ENCODE measurements around the gene EXOSC7.

The EXOSC7 gene

DNA sequence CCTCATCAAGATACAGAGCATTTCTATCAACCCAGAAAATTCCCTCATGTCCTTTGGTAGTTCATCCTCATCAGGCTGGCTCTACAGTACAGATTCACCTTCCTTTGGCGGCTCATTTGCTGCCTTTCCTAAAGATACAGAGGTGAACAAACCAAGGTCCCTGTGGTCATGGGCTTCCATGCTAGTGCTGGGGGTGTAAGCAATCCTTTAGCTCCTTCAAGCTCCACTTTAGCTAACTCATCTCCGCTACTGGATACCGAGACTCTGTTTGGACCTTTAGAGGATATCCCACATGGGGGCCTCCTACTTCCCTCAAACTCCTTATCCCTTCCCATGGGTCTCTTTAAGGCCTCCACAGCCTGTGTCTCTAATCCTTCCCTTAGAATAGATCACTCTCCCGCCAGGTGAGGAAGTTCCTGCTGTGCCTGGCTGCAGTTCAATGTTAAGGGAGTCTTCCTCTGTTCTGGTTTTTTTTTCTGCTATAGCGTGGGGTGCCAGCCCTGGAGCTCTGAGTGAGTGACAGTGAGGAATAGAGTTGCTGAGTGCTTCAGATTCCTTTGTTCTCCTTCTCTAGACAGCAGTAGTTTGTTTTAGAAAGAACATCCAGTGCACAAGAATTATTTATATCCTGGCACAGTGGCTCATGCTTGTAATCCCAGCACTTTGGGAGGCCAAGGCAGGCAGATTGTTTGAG lies 80.7 kb downstream of the EXOSC7 start:
- DNase-seq = no peak

DNA sequence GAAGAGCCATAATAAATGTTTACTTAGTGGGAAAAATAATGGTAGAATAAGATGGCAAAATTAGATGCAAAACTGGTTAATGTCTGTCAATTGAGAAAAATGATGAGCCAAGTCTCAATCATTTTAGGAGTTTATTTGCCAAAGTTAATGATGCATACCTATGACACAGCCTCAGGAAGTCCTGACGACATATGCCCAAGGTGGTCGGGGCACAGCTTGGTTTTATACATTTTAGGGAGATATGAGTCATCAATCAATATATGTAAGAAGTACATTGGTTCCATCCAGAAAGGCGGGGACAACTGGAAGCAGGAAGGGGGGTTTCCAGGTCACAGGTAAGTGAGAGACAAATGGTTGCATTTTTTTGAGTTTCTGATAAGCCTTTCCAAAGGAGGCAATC lies 81.5 kb downstream of the EXOSC7 start:
- DNase-seq = no peak

DNA sequence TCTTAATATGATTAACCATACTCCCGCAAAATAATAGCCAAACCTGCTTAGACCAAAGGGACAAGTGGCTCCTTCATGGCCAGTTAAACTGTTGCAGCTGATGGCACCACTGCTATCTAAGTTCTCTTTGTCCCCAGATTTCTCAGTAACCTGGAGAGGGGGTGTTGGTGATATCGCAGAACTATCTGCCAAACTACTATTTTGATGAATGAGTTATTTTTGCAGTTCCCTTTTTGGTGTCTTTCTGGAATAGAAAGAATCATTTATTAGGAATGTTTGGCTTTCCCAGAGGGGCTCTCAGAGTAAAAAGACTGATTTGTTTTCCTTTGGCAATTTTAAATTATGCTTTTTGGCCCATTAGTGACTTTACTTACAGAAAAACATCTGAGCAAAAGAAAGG lies 83.1 kb downstream of the EXOSC7 start:
- no peak for DNase-seq

DNA sequence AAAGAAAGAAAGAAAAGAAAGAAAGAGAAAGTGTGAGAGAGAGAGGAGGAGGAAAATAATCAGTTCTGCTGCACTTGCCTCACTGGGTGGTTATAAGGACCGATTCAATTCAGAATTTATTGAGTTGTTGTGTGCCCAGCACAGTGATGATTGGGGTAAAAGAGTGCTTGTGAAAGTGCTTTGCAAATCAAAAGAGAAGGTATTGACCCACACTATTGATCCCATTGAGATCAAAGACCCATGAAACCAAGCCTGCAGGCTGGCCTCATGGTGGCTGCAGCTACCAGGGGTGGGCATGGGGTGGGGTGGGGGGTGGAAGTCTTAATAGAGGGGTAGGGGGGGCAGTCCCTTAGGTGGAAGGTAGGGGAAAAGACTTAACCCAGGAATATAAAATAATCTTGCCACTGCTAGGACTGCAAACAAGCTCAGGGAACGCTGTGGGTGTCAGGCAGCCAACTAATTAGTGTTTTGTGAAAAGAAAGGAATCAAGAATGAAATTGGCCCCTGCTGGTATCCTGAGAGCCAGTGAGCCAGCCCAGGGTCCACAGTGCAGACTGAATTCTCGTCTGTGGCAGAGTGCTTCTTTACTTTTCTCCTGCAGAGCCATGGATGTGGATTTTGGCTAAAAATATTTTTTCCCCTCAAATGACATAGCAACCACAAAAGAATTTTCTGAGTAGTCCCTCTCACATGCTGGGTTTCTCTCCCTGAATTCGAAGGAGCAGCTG lies 84.3 kb downstream of the EXOSC7 start:
- no peak for DNase-seq
